Panc1 (cell line): ENCODE results near the gene PHLDB2.

Experiments used
- CTCF ChIP-seq: fragments of 450-650 bp; IDR thresholded peaks from 2 replicates; pipeline ENCODE4 v1.5.1; 2017; ENCODE audit warnings: mild to moderate bottlenecking
- POLR2AphosphoS5 ChIP-seq: IDR thresholded peaks from 2 replicates; pipeline ENCODE4 v1.6.1; 2012; ENCODE audit warnings: mild to moderate bottlenecking, low read depth, low read length, moderate library complexity
- SIN3A ChIP-seq: IDR thresholded peaks from 2 replicates; pipeline ENCODE4 v1.6.1; 2012; ENCODE audit warnings: low read depth, mild to moderate bottlenecking, low read length, moderate library complexity, borderline replicate concordance; ENCODE audit not compliant: insufficient read depth
- TCF7L2 ChIP-seq: IDR thresholded peaks from 2 replicates; pipeline ENCODE4 v1.6.1; 2011; ENCODE audit warnings: mild to moderate bottlenecking, low read depth, low read length, inconsistent platforms
- TF ChIP-seq, protein P1 (sequence below), 2 experiments: IDR thresholded peaks; 2 replicates each; pipeline ENCODE4 v1.6.1; 2011 to 2012; ENCODE audit warnings: low read depth in 2 of 2, control low read depth in 1 of 2, low read length in 1 of 2, mild to moderate bottlenecking in 1 of 2, moderate library complexity in 1 of 2; ENCODE audit not compliant: insufficient read depth in 1 of 2

- TF ChIP-seq CTCF: no peak
- TF ChIP-seq, protein P1, sequence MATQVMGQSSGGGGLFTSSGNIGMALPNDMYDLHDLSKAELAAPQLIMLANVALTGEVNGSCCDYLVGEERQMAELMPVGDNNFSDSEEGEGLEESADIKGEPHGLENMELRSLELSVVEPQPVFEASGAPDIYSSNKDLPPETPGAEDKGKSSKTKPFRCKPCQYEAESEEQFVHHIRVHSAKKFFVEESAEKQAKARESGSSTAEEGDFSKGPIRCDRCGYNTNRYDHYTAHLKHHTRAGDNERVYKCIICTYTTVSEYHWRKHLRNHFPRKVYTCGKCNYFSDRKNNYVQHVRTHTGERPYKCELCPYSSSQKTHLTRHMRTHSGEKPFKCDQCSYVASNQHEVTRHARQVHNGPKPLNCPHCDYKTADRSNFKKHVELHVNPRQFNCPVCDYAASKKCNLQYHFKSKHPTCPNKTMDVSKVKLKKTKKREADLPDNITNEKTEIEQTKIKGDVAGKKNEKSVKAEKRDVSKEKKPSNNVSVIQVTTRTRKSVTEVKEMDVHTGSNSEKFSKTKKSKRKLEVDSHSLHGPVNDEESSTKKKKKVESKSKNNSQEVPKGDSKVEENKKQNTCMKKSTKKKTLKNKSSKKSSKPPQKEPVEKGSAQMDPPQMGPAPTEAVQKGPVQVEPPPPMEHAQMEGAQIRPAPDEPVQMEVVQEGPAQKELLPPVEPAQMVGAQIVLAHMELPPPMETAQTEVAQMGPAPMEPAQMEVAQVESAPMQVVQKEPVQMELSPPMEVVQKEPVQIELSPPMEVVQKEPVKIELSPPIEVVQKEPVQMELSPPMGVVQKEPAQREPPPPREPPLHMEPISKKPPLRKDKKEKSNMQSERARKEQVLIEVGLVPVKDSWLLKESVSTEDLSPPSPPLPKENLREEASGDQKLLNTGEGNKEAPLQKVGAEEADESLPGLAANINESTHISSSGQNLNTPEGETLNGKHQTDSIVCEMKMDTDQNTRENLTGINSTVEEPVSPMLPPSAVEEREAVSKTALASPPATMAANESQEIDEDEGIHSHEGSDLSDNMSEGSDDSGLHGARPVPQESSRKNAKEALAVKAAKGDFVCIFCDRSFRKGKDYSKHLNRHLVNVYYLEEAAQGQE (IDR thresholded peaks at IDR 0.05; ENCODE audit: insufficient read depth in 1 of 2, low read depth in 2 of 2, low read length in 1 of 2): no peak
- TF ChIP-seq POLR2AphosphoS5: no peak
- TF ChIP-seq SIN3A: no peak
- no peak for TF ChIP-seq TCF7L2
Observed at GRCh38 chr3:111923095-111923771, 64.2 kb downstream of the PHLDB2 start.
